DOHH2 (cell line): ENCODE results near the gene LRP2.

Experiments
- H3F3A ChIP-seq: fragments of 200-600 bp; sonication (generic), shearing (Covaris generic); 2 replicates; pipeline ENCODE4 v1.6.0; 2016; ENCODE audit warnings: antibody characterized with exemption, mild to moderate bottlenecking; ENCODE audit not compliant: control insufficient read depth, insufficient read depth
- H3K27ac ChIP-seq: fragments of 200-600 bp; sonication (generic); 2 replicates; pipeline ENCODE4 v1.5.1; 2014; ENCODE audit warnings: low read depth, mild to moderate bottlenecking, low read length, moderate library complexity
- H3K27me3 ChIP-seq: fragments of 200-600 bp; sonication (generic); 2 replicates; pipeline ENCODE4 v1.6.1; 2014; ENCODE audit warnings: mild to moderate bottlenecking, low read length, mixed read lengths; ENCODE audit not compliant: control insufficient read depth
- H3K36me3 ChIP-seq: fragments of 200-600 bp; sonication (generic); 2 replicates; pipeline ENCODE4 v1.6.1; 2014; ENCODE audit warnings: mild to moderate bottlenecking, low read length, moderate library complexity, mixed read lengths; ENCODE audit not compliant: control insufficient read depth
- H3K4me1 ChIP-seq: fragments of 200-600 bp; sonication (generic); 2 replicates; pipeline ENCODE4 v1.6.1; 2014; ENCODE audit warnings: mild to moderate bottlenecking, low read length, mixed read lengths; ENCODE audit not compliant: control insufficient read depth
- H3K4me2 ChIP-seq: fragments of 200-600 bp; sonication (generic); 2 replicates; pipeline ENCODE4 v1.6.0; 2014; ENCODE audit warnings: mild to moderate bottlenecking, low read length, moderate library complexity
- H3K4me3 ChIP-seq: fragments of 200-600 bp; sonication (generic); 2 replicates; pipeline ENCODE4 v1.5.1; 2014; ENCODE audit warnings: mild to moderate bottlenecking, low read length, mixed read lengths
- H3K79me2 ChIP-seq: fragments of 200-600 bp; sonication (generic); 2 replicates; pipeline ENCODE4 v1.6.1; 2014; ENCODE audit warnings: mild to moderate bottlenecking, low read length, mixed read lengths; ENCODE audit not compliant: control insufficient read depth
- H3K9me2 ChIP-seq: fragments of 200-600 bp; sonication (generic); replicated peaks from 2 replicates; pipeline ENCODE4 v1.6.1; 2014; ENCODE audit warnings: mild to moderate bottlenecking, low read length, mixed read lengths; ENCODE audit not compliant: control insufficient read depth
- H3K9me3 ChIP-seq: fragments of 200-600 bp; sonication (generic); 2 replicates; pipeline ENCODE4 v1.6.1; 2014; ENCODE audit warnings: antibody characterized with exemption, low read length, mixed read lengths; ENCODE audit not compliant: control insufficient read depth, insufficient read depth
- H4K20me1 ChIP-seq: fragments of 200-600 bp; sonication (generic); 2 replicates; pipeline ENCODE4 v1.6.0; 2014; ENCODE audit warnings: low read depth, mild to moderate bottlenecking, antibody characterized with exemption, low read length, moderate library complexity; ENCODE audit not compliant: control insufficient read depth, insufficient read depth
- EZH2phosphoT487 ChIP-seq: fragments of 200-600 bp; sonication (generic); IDR thresholded peaks from 2 replicates; pipeline ENCODE4 v1.6.1; 2017; ENCODE audit warnings: borderline replicate concordance, mild to moderate bottlenecking, antibody characterized with exemption, low read length, moderate library complexity, mixed read lengths
- TF ChIP-seq, protein P1 (sequence below): fragments of 200-600 bp; sonication (generic); IDR thresholded peaks from one replicate; pipeline ENCODE4 v1.5.1; 2014; ENCODE audit warnings: antibody characterized with exemption, mild to moderate bottlenecking, low read depth, low read length; ENCODE audit not compliant: poor library complexity, severe bottlenecking

The LRP2 gene

DNA sequence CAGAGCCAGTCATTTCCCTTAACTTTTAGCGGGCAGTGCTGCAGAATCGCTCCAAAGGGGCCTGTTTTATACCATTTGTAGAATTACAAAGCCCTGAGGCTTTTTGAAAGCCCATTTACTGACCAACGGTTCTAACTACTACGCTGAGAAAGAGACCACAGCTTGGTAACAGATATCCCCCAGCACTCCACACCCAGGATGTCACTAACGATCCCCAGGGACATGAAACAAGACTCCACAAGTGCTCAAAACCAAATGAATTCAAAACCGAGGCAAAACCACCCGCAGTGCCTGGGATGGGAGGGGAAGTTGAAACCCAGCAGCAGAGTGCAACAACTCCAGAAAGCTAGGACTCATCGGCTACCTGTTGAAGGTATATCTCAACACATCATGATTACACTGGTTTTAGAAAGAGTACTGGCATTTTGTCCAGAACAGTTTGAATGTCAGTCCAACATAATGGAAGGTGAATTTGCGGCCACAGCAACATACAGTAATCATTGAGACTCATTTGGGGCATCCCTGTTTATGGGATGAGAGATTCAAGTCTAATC lies 33.6 kb upstream of the LRP2 start:
- Histone ChIP-seq H3K4me1 (no peaks in the 10 kb centered on the region), H4K20me1 (no peaks in the 10 kb centered on the region), H3K36me3 (no peaks in the 10 kb centered on the region), H3F3A (no peaks in the 10 kb centered on the region), H3K27ac (no peak overlapping the region), H3K27me3 (peaks cover 10% of the 10 kb centered on the region), H3K4me2 (no peak overlapping the region), H3K79me2 (no peaks in the 10 kb centered on the region), H3K9me3 (no peaks in the 10 kb centered on the region), H3K4me3 (no peak overlapping the region), H3K9me2 (no peaks in the 10 kb centered on the region)
- TF ChIP-seq, protein P1, sequence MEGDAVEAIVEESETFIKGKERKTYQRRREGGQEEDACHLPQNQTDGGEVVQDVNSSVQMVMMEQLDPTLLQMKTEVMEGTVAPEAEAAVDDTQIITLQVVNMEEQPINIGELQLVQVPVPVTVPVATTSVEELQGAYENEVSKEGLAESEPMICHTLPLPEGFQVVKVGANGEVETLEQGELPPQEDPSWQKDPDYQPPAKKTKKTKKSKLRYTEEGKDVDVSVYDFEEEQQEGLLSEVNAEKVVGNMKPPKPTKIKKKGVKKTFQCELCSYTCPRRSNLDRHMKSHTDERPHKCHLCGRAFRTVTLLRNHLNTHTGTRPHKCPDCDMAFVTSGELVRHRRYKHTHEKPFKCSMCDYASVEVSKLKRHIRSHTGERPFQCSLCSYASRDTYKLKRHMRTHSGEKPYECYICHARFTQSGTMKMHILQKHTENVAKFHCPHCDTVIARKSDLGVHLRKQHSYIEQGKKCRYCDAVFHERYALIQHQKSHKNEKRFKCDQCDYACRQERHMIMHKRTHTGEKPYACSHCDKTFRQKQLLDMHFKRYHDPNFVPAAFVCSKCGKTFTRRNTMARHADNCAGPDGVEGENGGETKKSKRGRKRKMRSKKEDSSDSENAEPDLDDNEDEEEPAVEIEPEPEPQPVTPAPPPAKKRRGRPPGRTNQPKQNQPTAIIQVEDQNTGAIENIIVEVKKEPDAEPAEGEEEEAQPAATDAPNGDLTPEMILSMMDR = no peak
- no peak for TF ChIP-seq EZH2phosphoT487

DNA sequence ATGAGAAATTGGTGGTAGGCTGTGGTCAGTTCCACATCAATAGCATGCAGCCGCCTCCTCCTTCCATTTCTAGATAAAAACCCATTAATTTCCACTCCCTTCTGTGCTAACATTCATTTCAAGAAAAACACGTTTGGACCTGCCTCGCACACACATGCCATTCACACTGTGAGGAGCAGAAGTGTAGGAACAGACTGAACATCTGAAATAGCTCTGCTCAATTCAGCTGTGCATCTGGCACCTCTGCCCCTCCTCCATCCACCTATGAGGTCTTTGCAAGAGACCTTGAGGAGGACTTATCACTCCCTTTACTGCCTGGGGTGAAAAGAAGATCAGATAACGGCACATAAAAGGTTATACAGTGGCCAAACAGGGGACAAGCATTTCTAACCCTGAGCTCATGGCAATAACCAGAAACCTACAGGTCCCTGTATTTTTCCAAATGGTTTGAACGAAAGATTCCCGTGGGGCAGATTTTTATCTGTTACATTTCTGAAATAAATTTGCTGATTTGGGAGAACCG lies 30.8 kb upstream of the LRP2 start:
- Histone ChIP-seq H3K9me2 (no peaks in the 10 kb centered on the region), H3F3A (no peaks in the 10 kb centered on the region), H3K4me3 (no peak overlapping the region), H3K9me3 (no peaks in the 10 kb centered on the region), H3K79me2 (no peaks in the 10 kb centered on the region), H3K4me2 (no peak overlapping the region), H3K27me3 (peaks cover 13% of the 10 kb centered on the region), H3K36me3 (no peaks in the 10 kb centered on the region), H3K27ac (no peak overlapping the region), H3K4me1 (no peaks in the 10 kb centered on the region), H4K20me1 (no peaks in the 10 kb centered on the region)
- no peak for TF ChIP-seq EZH2phosphoT487
- TF ChIP-seq, protein P1 = no peak

DNA sequence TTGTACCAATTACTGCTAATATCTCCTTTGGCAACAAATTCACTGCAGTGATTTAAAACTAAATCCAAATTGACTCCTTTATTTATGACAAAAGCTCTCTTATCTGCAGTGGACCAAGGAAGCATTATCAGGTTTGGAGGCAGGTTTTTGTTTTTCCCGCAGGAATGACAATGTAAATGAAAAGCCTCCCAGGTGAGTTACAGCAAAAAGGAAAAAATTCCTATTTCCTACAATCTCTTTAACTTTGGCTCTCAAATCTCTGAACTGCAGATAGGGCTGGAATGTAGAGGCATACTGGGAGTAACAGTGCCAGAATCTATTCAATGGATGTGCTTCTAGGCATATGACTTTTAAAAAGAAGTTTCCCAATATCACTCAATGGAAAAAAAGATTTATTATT lies 28.9 kb upstream of the LRP2 start:
- no peak overlapping the region for H3K27ac ChIP-seq
- H3K27me3 ChIP-seq = peaks cover 12% of the 10 kb centered on the region
- no peaks in the 10 kb centered on the region for H3K79me2 ChIP-seq
- TF ChIP-seq EZH2phosphoT487 = no peak
- TF ChIP-seq, protein P1 = no peak
- no peaks in the 10 kb centered on the region for H4K20me1 ChIP-seq
- no peaks in the 10 kb centered on the region for H3K9me3 ChIP-seq
- H3F3A ChIP-seq = no peaks in the 10 kb centered on the region
- no peaks in the 10 kb centered on the region for H3K36me3 ChIP-seq
- H3K4me2 ChIP-seq = no peak overlapping the region
- no peaks in the 10 kb centered on the region for H3K9me2 ChIP-seq
- H3K4me3 ChIP-seq = no peak overlapping the region
- H3K4me1 ChIP-seq = no peaks in the 10 kb centered on the region
